GM18517 (cell line): ENCODE results near the gene ACAT2.
A peak's percentile ranks its signal among the peaks of the same experiment; 100 is the strongest.
"Not testable (repeated sequence)": the region's sequence is repeated elsewhere in the genome, so short reads cannot be mapped to it uniquely, and the experiment has no call there.

ENCODE experiments used
- ATAC-seq: cut with Tn5 transposase; IDR thresholded peaks from one replicate; pipeline ENCODE4 v1.9.1; 2021; ENCODE audit warnings: mild to moderate bottlenecking, moderate library complexity; ENCODE audit not compliant: unreplicated experiment

ACAT2 gene

DNA sequence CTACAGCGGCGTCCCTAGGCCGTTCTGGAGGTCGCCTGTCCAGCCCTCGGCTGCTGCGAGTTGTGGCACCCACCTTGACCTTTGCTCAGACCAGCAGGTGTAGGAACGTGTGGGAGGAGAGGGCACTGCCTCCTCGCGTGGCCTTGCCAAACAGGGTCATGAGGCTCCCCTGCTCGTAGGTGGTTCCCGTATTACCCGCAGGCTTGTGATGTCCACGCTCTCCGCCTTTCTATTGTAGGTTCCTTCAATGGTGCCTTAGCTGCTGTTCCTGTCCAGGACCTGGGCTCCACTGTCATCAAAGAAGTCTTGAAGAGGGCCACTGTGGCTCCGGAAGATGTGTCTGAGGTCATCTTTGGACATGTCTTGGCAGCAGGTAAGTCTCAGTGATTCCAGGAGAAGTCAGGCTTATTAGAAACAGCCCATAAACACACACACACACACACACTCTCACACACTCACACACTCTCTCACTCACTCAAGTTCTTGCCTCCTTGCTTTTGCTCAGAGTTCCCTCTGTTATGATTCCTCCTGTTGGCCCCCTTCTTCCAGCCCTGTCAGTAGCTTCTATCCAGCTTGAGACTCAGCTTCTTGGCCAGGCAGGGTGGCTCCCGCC lies 942 bp downstream of the ACAT2 start:
- peak; percentile 6 for ATAC-seq

DNA sequence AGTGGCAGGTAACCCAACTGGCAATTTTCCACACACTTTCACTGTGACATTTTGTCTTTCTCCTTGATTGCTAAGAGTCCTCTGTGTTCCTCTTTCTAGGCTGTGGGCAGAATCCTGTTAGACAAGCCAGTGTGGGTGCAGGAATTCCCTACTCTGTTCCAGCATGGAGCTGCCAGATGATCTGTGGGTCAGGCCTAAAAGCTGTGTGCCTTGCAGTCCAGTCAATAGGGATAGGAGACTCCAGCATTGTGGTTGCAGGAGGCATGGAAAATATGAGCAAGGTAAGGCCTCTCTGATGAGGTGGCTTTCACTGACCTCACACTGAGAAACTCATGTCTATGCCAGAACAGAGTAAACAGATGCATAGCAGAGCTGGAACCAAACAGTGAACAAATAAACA lies 5.1 kb downstream of the ACAT2 start:
- ATAC-seq: no peak

DNA sequence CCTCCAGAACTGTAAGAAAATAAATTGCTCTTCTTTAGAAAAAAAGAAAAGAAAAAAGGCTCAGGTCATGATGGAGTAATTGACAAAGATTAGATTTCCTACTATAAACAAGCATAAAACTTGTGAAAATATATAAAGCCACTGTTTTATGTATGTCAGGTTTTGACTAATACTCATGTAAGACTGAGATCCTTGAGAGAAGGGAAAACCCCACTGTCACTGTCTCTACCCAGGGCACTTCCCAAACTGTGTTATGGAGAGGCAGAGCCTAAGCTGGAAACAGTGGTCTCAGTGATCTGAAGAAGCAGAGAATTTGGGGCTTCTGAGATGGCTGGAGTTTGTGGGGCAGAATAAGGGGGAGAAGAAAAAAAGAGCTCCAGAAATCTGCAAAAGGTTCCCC lies 7.6 kb downstream of the ACAT2 start:
- no peak for ATAC-seq

DNA sequence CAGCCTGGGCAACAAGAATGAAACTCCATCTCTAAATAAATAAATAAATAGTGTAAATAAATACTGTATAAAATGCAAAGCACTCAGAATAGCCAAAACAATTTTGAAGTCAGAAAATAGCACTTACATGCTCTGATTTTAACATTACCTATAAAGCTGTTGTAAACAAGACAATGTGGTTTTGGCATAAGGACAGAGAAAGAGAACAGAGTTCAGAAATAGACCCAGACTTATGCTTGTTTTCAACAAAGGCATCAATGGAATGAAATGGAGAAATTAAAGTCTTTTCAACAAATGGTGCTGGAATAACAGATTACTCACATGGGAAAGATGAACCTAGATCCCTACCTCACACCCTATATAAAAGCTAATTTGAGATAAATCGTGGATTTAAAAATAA lies 10.4 kb downstream of the ACAT2 start:
- no peak for ATAC-seq

DNA sequence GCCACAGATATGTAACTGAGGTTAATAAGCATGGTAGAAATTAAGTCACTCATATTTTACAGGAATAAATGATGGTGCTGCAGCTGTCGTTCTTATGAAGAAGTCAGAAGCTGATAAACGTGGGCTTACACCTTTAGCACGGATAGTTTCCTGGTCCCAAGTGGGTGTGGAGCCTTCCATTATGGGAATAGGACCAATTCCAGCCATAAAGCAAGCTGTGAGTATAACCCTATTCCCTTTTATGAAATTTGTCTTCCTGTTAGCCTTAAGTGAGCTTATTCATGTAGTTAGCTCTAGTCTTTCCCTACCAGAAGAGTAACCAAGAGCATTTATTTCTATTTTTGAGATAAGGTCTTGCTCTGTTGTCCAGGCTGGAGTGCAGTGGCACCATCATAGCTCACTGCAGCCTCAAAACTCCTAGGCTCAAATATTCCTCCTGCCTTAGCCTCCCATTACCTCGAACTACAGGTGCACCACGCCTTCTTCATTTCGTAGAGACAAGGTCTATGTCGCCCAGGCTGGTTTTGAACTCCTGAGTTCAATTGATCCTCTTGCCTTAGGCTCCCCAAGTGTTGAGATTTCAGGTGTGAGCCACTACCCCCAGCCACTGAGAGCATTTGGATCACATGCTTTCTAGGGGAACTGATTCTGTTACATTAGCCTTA lies 15.5 kb downstream of the ACAT2 start:
- no peak for ATAC-seq

DNA sequence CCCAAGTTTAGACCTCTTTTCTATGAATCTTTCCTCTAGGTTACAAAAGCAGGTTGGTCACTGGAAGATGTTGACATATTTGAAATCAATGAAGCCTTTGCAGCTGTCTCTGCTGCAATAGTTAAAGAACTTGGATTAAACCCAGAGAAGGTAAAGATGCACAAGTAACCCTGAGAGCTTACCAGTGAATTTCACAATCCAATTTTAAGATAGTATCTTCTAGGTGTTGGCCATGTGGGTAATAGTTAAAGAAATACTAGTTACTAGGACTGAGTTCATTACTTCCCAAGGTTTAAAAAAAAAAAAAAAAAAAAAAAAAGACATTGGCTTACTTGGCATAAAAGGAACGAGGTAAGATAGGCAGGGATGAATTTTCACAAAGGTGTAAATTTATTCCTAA lies 16.3 kb downstream of the ACAT2 start:
- no peak for ATAC-seq

DNA sequence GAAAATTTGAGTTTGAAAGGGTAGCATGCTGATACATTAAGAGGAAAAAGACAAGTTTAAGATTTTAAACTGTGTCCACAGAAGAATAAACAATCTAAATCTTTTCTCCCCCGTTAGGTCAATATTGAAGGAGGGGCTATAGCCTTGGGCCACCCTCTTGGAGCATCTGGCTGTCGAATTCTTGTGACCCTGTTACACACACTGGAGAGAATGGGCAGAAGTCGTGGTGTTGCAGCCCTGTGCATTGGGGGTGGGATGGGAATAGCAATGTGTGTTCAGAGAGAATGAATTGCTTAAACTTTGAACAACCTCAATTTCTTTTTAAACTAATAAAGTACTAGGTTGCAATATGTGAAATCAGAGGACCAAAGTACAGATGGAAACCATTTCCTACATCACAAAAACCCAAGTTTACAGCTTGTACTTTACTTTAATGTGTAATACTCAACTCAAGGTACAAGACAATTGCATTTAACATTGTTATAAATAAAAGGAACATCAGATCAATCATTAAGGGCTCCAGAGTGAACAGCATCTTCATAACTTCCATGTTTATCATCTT lies 16.8 kb downstream of the ACAT2 start:
- ATAC-seq: no peak

DNA sequence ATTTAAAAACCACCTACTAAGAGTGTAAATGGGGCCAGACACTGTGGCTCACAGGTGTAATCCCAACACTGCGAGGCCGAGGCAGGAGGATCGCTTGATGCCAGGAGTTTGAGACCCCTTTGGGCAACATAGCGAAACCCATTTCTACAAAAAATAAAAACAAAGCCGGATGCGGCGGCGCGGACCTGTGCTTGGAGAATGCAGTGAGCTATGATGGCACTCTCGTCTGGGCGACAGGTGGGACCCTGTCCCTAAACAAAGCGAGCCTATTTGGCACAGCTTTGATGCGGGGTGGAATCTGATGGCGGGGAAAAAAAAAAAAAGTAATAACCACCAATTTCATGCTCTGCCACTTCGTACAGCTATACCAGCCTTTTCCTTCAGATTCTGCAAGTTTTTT lies 26.4 kb downstream of the ACAT2 start:
- ATAC-seq: no peak

DNA sequence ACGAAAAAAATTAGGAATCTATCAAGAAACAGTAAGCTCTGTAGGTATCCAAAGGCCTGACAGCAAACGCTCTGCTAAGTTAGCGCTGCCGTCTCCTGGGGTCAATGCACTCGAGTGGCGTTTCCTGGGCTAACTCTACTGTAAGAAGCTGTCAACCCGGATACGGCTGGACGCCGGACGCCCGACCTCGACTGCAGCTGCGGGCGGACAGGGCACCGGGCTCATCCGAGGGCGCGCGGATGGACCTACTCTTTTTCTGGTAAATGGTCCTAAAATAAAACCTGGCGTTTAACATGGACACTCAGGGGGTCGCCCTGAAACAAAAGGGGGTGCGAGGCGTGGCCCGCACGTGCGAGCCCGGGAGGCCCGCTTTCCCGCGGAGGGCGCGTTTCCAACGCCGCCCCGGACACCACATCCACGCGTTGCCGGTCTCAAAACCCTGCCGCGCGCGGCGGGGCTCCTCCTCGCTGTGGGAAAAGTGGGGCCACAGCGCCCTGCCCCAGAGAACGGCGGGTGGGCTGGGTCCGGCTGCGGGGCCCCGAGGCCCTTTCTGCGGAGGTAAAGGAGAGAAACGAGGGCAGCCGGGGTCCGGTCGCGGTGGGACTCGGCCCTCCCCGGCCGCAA lies 27.0 kb downstream of the ACAT2 start:
- no peak for ATAC-seq

DNA sequence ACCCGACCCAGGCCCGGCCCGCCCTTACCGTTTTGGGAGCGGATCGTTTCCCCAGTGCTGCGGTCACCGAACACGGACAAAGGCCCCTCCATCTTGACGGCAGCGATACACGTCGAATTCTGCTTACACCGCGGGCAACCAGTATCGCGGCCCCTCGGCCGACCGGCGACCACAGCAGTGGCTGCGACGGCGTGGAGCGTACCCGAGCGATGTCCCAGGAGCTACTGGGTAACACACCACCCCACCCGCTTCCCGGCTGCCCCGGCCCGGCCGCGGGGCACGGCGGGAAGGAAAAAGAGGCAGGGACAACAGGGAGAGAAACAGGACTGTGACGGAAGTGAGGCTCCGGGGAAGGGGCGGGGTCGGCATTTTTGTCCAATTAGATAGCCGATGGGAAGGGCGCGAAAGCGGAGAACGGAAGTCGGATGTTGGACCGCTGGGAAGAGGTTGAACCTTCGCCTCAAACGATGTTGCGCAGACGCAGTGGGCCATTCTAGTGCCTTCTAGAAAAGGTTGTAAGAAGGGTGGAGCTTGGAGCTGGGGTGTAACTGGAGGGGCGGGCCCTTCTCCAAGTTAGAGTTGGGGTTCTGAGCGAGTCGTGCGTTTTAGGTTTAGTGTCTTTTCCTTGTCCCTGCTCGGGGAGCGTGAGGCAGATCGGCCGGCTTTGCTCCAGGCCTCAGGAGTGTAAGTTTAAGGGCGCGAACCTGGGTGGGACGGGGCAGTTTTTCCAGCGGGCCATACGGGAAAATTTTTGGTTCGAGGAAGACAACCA lies 27.7 kb downstream of the ACAT2 start, which contains the start of gene TCP1:
TSS of gene TCP1 (minus strand) at position 226 of the 772 bp plus-strand sequence. CDS start at position 92, 134 bp downstream.
- peak; percentile 79 for ATAC-seq

DNA sequence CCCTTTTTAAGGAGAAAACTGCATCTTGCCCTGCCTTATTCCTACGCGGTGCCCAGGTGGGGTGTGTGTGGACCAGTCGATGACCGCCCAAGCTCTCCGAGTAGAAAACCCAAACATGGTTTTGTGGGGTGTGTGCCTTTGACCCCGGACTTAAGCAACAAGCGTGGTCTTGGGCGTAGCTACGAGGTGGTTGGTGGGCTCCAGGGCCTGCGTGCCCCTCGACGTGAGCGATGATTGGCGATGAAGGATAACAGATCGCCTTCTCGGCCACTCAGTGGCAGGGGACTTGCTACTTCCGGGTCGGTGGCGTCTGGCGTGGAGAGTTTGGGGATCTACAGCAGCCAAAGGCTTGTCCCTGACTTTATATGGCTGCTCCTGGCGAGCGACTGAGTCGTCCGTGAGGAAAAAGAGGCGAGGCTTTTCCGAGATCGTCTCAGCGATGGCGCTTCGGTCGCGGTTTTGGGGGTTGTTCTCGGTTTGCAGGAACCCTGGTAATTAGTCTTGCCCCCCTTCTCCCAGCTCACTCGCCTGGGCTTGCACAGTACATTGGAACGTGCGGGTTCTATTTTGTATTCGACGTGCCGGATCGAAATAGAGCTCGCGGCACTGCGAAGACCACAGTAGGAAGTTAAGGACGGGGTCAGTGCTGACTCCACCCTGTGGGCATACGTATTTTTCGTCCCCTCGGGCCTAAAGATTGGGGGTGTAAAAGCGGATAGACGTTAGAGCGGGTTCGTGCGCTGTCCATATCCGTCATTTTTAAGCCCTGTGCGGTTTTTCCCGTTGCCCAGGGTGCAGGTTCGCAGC lies 28.5 kb downstream of the ACAT2 start, which contains the start of gene MRPL18:
TSS of gene MRPL18 (plus strand) at position 319 of the 807 bp plus-strand sequence. CDS start at position 440, 121 bp downstream.
- peak; percentile 81 for ATAC-seq

DNA sequence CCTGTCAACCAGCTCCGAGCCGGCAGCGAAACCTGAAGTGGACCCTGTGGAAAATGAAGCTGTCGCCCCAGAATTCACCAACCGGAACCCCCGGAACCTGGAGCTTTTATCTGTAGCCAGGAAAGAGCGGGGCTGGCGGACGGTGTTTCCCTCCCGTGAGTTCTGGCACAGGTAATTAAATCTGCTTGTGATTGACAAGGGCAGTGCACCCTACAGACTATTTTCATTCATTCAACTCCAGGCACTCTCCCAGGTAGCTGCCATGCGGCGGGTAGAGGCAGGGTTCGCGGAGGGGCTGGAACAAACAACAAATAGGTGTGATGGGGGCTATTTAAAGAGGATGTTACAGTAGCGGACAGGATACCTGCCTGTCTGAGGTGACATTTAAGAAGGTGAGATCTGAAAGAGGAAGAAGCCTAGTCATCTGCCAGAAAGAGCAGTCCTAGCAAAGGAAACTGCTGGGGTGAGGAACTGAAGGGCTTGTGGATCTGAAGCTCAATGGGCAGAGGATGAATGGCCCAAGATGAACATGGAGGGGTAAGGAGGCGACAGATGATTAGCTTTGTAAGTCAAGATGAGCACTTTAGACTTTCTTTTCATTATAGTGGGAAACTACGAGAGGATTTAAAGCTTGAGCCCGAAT lies 29.2 kb downstream of the ACAT2 start:
- ATAC-seq: no peak

DNA sequence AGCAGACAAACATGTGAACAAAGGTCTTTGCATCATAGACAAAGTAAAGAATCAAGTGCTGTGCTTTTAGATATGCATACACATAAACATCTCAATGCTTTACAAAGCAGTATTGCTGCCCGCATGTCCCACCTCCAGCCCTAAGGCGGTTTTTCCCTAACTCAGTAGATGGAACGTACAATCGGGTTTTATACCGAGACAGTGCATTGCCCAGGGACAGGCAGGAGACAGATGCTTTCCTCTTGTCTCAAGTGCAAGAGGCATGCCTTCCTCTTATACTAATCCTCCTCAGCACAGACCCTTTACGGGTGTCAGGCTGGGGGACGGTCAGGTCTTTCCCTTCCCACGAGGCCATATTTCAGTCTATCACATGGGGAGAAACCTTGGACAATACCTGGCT lies 33.1 kb downstream of the ACAT2 start:
- ATAC-seq: not testable (repeated sequence)

DNA sequence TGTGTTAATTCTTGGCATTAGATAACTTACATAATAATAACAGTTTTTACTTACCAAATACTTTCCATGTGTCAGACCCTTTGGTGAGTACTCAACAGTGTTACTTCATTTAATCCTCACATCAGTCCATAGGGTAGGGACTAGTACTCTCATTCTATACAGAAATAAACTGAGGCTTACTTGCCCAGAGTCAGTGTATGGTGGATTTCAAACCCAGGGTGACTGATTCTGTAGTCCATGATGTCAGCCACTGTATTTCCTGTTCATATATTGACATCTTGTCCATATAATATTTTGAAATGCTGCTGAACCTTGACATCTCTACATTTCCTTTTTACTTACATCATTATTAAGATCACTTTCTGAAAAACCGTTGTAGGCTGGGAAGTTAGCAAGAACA lies 35.7 kb downstream of the ACAT2 start:
- no peak for ATAC-seq

DNA sequence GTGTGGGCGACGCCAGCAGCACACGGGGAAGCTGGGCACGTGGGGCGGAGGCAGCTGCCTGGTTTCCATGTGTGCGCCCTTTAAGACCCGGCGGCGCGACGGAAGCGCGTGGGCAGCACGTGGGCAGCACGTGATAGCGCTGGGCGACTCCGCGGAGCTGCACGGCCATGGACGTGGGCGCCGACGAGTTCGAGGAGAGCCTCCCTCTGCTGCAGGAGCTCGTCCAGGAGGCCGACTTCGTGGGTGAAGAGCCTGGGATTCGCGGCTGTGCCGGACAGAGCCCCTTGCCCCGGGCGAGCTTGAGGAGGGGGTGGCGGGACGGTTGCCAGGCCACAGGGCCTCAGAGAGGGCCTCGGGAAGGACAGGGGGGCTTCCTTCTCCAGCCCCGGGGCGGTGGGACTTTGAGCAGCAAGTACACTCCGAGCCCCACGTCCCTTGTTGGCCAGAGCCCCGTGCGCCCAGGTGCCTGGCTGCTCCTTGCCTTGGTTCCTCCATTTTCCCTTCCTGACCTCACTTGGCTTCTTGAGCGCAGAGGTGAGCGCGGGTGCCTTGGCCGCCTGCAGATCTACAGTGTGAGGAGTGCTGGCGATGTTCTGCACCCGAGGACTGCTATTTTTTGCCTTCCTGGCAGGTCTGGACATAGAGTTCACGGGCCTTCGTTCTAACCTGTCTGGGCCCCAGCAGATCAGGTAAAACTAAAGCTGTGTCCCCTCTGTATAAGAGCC lies 38.5 kb downstream of the ACAT2 start, which contains the start of gene PNLDC1:
TSS of gene PNLDC1 (plus strand) at position 136 of the 725 bp plus-strand sequence. CDS start at position 168, 32 bp downstream.
- no peak for ATAC-seq

DNA sequence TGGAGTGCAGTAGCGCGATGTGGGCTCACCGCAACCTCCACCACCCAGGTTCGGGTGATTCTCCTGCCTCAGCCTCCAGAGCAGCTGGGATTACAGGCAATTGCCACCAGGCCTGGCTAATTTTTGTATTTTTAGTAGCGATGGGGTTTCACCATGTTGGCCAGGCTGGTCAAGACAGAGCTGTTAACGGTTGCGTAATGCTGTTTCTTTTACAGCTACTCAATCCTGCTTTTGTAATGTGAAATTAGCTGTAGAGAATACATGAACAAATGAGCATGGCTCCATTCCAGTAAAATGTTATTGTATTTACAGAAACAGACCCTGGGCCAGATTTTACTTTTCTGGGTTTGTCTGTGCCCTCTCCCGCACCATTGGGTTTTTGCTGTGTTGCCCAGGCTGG lies 40.1 kb downstream of the ACAT2 start:
- ATAC-seq: no peak

DNA sequence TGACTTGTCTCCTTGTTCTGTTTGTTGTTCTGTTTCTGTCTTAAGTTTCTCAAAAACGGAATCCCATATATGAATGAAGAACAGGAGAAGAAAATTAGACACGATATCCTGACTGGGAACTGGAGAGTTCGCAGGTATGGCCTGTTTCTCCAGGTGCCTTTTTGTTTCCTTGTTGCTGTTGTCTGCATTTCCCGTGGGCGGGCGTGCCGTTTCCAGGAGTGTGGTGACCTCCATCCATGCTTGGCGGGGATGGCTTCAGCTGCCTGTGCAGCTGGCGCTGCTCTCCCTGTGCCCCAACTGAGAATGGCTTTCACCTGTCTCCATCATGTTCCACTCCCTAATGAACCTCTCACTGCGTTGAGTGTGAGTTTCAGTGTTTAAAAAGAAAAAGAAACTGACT lies 42.7 kb downstream of the ACAT2 start:
- no peak for ATAC-seq

DNA sequence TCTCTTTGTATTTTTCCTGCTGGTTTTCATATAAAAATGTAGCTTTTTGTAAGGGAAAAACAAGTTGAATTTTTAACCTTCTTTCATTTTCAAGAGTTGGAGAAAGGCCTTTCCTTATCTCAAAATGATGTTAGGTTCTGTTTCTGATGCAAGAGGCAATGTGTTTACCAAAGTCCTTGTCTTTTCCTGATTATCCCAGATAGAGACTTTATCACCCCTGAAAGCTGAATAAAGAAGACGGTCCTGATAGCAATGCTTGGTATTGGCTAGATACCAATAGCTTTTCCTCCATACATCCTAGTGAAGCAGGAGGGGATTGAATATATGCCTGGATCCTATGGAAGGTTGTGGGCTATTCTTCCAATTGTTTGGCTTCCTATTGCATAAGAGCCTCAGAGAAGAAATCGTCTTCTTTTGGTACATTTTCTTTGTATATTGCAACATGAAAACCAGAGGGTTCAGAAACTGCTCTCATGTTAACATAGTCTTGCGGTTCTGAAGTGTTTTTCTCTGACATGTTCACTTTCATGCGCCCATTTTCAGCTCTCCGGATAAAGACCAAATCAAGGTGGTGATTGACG lies 43.7 kb downstream of the ACAT2 start:
- ATAC-seq: no peak

DNA sequence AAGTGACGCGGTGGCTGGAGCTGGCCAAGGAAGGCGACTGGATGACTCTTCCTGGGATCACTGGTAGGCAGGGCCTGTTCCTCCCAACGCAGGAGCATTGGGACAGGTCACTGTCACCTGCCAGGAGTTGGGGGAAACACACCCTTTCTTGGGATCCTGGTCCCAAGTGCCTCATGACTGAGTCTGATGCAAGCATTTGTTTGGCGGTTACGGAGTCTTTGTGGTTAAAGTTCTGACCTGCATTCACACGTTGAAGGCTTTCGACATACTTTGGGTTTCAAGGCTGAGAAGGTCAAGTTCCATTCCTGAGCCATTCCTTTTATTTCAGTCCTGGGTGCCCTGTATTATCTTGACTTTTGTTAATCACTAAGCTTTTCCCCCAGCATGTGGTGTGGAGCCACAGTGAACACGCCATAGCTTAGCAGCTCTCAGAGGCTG lies 44.2 kb downstream of the ACAT2 start:
- ATAC-seq: no peak
